ENCODE results near the gene CDK5RAP1. TPM values are rescaled to one million over a fixed set of nuclear protein-coding genes. Genes with fewer than 3 reads are reported as not detected.

CDK5RAP1 gene
- polyA plus RNA-seq, 1 donor (not counting 4 experiments of a cell fraction or from before 2014, with no cell fraction given): 34.0 TPM

GRCh38 chr20:33418033-33418432 lies 16.7 kb upstream of the CDK5RAP1 start:
- no peak overlapping the region for H3K4me2 ChIP-seq (ENCODE audit: control insufficient read depth, extremely low read depth, insufficient read depth, low read depth, low read length)
- H3K4me3 ChIP-seq (ENCODE audit: control insufficient read depth in 2 of 3, extremely low read depth in 1 of 3, insufficient read depth in 2 of 3, low read depth in 1 of 3, low read length in 3 of 3): no peak overlapping the region
- H3K9me1 ChIP-seq (ENCODE audit: control insufficient read depth, extremely low read depth, insufficient read depth, low read length): no peaks in the 10 kb centered on the region
- H3K4me1 ChIP-seq (ENCODE audit: control insufficient read depth, extremely low read depth, insufficient read depth, low read length): no peaks in the 10 kb centered on the region
- no peak overlapping the region for H3K9ac ChIP-seq (ENCODE audit: control insufficient read depth, extremely low read depth, insufficient read depth, low read length)
- no peaks in the 10 kb centered on the region for H3K9me3 ChIP-seq (ENCODE audit: control insufficient read depth, low read depth, low read length)
- H3K79me2 ChIP-seq (ENCODE audit: control insufficient read depth, insufficient read depth, low read length): no peaks in the 10 kb centered on the region
- no peak for FAIRE-seq
- peaks cover 0 to 2% of the 10 kb centered on the region in 2 experiments for H3K36me3 ChIP-seq (ENCODE audit: control insufficient read depth in 2 of 2, extremely low read depth in 1 of 2, insufficient read depth in 2 of 2, low read length in 2 of 2)
- H3K27ac ChIP-seq (ENCODE audit: control insufficient read depth, insufficient read depth, low read length): no peak overlapping the region
- no peak for TF ChIP-seq EZH2 (IDR thresholded peaks at IDR 0.05; ENCODE audit: low read length)
- H4K20me1 ChIP-seq (ENCODE audit: control insufficient read depth, extremely low read depth, insufficient read depth, low read length): no peaks in the 10 kb centered on the region
- H3K27me3 ChIP-seq (ENCODE audit: control insufficient read depth, extremely low read depth, insufficient read depth, low read length): no peaks in the 10 kb centered on the region
- DNase-seq (ENCODE audit: low read depth, low spot score): no peak
- dilution Hi-C loops (cut with MboI; ENCODE audit: extremely low pct_ligation_motif_present, low sequenced_read_pairs): no loop called here
- H2AFZ ChIP-seq (ENCODE audit: control insufficient read depth, low read length): no peak overlapping the region

- FAIRE-seq: no peak
- Histone ChIP-seq H3K4me3 (ENCODE audit: control insufficient read depth in 2 of 3, extremely low read depth in 1 of 3, insufficient read depth in 2 of 3, low read depth in 1 of 3, low read length in 3 of 3) (no peak overlapping the region), H3K79me2 (ENCODE audit: control insufficient read depth, insufficient read depth, low read length) (no peaks in the 10 kb centered on the region), H4K20me1 (ENCODE audit: control insufficient read depth, extremely low read depth, insufficient read depth, low read length) (no peaks in the 10 kb centered on the region), H3K4me2 (ENCODE audit: control insufficient read depth, extremely low read depth, insufficient read depth, low read depth, low read length) (no peak overlapping the region), H2AFZ (ENCODE audit: control insufficient read depth, low read length) (no peak overlapping the region), H3K36me3 (ENCODE audit: control insufficient read depth in 2 of 2, extremely low read depth in 1 of 2, insufficient read depth in 2 of 2, low read length in 2 of 2) (peaks cover 0 to 6% of the 10 kb centered on the region in 2 experiments), H3K4me1 (ENCODE audit: control insufficient read depth, extremely low read depth, insufficient read depth, low read length) (no peaks in the 10 kb centered on the region), H3K9me3 (ENCODE audit: control insufficient read depth, low read depth, low read length) (no peaks in the 10 kb centered on the region), H3K27me3 (ENCODE audit: control insufficient read depth, extremely low read depth, insufficient read depth, low read length) (no peaks in the 10 kb centered on the region), H3K9ac (ENCODE audit: control insufficient read depth, extremely low read depth, insufficient read depth, low read length) (no peak overlapping the region), H3K27ac (ENCODE audit: control insufficient read depth, insufficient read depth, low read length) (no peak overlapping the region), H3K9me1 (ENCODE audit: control insufficient read depth, extremely low read depth, insufficient read depth, low read length) (no peaks in the 10 kb centered on the region)
- no peak for DNase-seq (ENCODE audit: low read depth, low spot score)
- TF ChIP-seq EZH2 (IDR thresholded peaks at IDR 0.05; ENCODE audit: low read length) (no peak), CTCF (optimal IDR thresholded peaks at IDR 0.05 in 1 of 3, IDR thresholded peaks at IDR 0.05 in 1 of 3, conservative IDR thresholded peaks at IDR 0.05 in 1 of 3; ENCODE audit: extremely low read depth in 1 of 3, insufficient read depth in 2 of 3, low read length in 3 of 3) (peak; percentile 14 to 40 (median 23))
- dilution Hi-C loops (cut with MboI; ENCODE audit: extremely low pct_ligation_motif_present, low sequenced_read_pairs): no loop called here
Measured at GRCh38 chr20:33415948-33416347, 14.6 kb upstream of the CDK5RAP1 start.

- peaks cover 7 to 11% of the 10 kb centered on the region in 2 experiments for H3K36me3 ChIP-seq (ENCODE audit: control insufficient read depth in 2 of 2, extremely low read depth in 1 of 2, insufficient read depth in 2 of 2, low read length in 2 of 2)
- no peaks in the 10 kb centered on the region for H3K9me1 ChIP-seq (ENCODE audit: control insufficient read depth, extremely low read depth, insufficient read depth, low read length)
- H3K27ac ChIP-seq (ENCODE audit: control insufficient read depth, insufficient read depth, low read length): no peak overlapping the region
- no peaks in the 10 kb centered on the region for H4K20me1 ChIP-seq (ENCODE audit: control insufficient read depth, extremely low read depth, insufficient read depth, low read length)
- TF ChIP-seq EZH2 (IDR thresholded peaks at IDR 0.05; ENCODE audit: low read length): no peak
- no peak for TF ChIP-seq CTCF (optimal IDR thresholded peaks at IDR 0.05 in 1 of 3, IDR thresholded peaks at IDR 0.05 in 1 of 3, conservative IDR thresholded peaks at IDR 0.05 in 1 of 3; ENCODE audit: extremely low read depth in 1 of 3, insufficient read depth in 2 of 3, low read length in 3 of 3)
- no peak overlapping the region for H3K9ac ChIP-seq (ENCODE audit: control insufficient read depth, extremely low read depth, insufficient read depth, low read length)
- no peaks in the 10 kb centered on the region for H3K27me3 ChIP-seq (ENCODE audit: control insufficient read depth, extremely low read depth, insufficient read depth, low read length)
- no peak for FAIRE-seq
- no peak overlapping the region for H2AFZ ChIP-seq (ENCODE audit: control insufficient read depth, low read length)
- no peaks in the 10 kb centered on the region for H3K9me3 ChIP-seq (ENCODE audit: control insufficient read depth, low read depth, low read length)
- H3K4me1 ChIP-seq (ENCODE audit: control insufficient read depth, extremely low read depth, insufficient read depth, low read length): no peaks in the 10 kb centered on the region
- H3K4me3 ChIP-seq (ENCODE audit: control insufficient read depth in 2 of 3, extremely low read depth in 1 of 3, insufficient read depth in 2 of 3, low read depth in 1 of 3, low read length in 3 of 3): no peak overlapping the region
- dilution Hi-C loops (cut with MboI; ENCODE audit: extremely low pct_ligation_motif_present, low sequenced_read_pairs): no loop called here
- no peaks in the 10 kb centered on the region for H3K79me2 ChIP-seq (ENCODE audit: control insufficient read depth, insufficient read depth, low read length)
- no peak for DNase-seq (ENCODE audit: low read depth, low spot score)
- no peak overlapping the region for H3K4me2 ChIP-seq (ENCODE audit: control insufficient read depth, extremely low read depth, insufficient read depth, low read depth, low read length)
Measured at GRCh38 chr20:33412484-33412838, 11.1 kb upstream of the CDK5RAP1 start.
